Naive thymus-derived CD4-positive, alpha-beta T cell (primary cell): ENCODE measurements around the gene EOGT. TPM values are rescaled to one million over a fixed set of nuclear protein-coding genes. Genes with fewer than 3 reads are reported as not detected.
A peak's percentile ranks its signal among the peaks of the same experiment; 100 is the strongest.

Experiments
- ATAC-seq: fragments of 150-1000 bp; cut with Tn5 transposase; 2 replicates; pipeline ENCODE4 v1.10.0; 2021; ENCODE audit warnings: mild to moderate bottlenecking, moderate library complexity
- CTCF ChIA-PET: fragments of 350-600 bp; sonication (Branson Sonifier 250); formaldehyde crosslinking; loops from one replicate; lab custom pipeline; 2021; ENCODE audit warnings: antibody characterized with exemption; lab: Charles Lee
- POLR2A ChIA-PET: fragments of 350-600 bp; sonication (Branson Sonifier 250); formaldehyde crosslinking; loops from one replicate; lab custom pipeline; 2021; ENCODE audit warnings: antibody characterized with exemption, inconsistent platforms; lab: Charles Lee
- DNase-seq, 9 donors: peaks; one replicate each; pipeline versions ENCODE4 v3.0.0 to v3.0.0-alpha.2; 2020 to 2022; ENCODE audit warnings: mixed read lengths in 1 of 9
- H3K27ac ChIP-seq: one replicate; pipeline ENCODE4 v1.7.0; 2013; ENCODE audit warnings: mild to moderate bottlenecking, low read depth, low read length, moderate library complexity
- H3K27me3 ChIP-seq, 2 donors: one replicate each; pipeline ENCODE4 v1.7.0; 2013; ENCODE audit warnings: low read length in 2 of 2, mild to moderate bottlenecking in 2 of 2, moderate library complexity in 2 of 2; ENCODE audit not compliant: control insufficient read depth in 2 of 2, insufficient read depth in 2 of 2
- H3K36me3 ChIP-seq, 3 experiments: 1 replicate in 2 of 3; 2 replicates in 1 of 3; pipeline ENCODE4 v1.7.0; 2013; ENCODE audit warnings: low read length in 3 of 3, mild to moderate bottlenecking in 3 of 3, moderate library complexity in 1 of 3; ENCODE audit not compliant: insufficient read depth in 3 of 3, control insufficient read depth in 2 of 3
- H3K4me1 ChIP-seq, 2 donors: one replicate each; pipeline ENCODE4 v1.7.0; 2013; ENCODE audit warnings: low read length in 2 of 2, mild to moderate bottlenecking in 2 of 2, moderate library complexity in 1 of 2; ENCODE audit not compliant: control insufficient read depth in 2 of 2, insufficient read depth in 2 of 2
- H3K4me3 ChIP-seq: 2 replicates; pipeline ENCODE4 v1.7.0; 2013; ENCODE audit warnings: mild to moderate bottlenecking, low read length
- H3K9me3 ChIP-seq, 3 experiments: 1 replicate in 2 of 3; 2 replicates in 1 of 3; pipeline ENCODE4 v1.7.0; 2013; ENCODE audit warnings: low read length in 3 of 3; ENCODE audit not compliant: control insufficient read depth in 2 of 3
- H3K27ac Mint-ChIP-seq, 9 donors: one replicate each; pipeline ENCODE4 v1.8.0; 2020 to 2022; ENCODE audit warnings: mixed read lengths in 9 of 9, mild to moderate bottlenecking in 8 of 9, moderate library complexity in 5 of 9, inconsistent platforms in 2 of 9
- H3K27me3 Mint-ChIP-seq, 5 donors: one replicate each; pipeline ENCODE4 v1.8.0; 2021 to 2022; ENCODE audit warnings: mixed read lengths in 5 of 5, mild to moderate bottlenecking in 1 of 5
- H3K36me3 Mint-ChIP-seq, 5 donors: one replicate each; pipeline ENCODE4 v1.8.0; 2020 to 2022; ENCODE audit warnings: mixed read lengths in 5 of 5, mild to moderate bottlenecking in 3 of 5, inconsistent platforms in 1 of 5
- H3K4me1 Mint-ChIP-seq, 7 donors: one replicate each; pipeline ENCODE4 v1.8.0; 2020 to 2022; ENCODE audit warnings: mixed read lengths in 7 of 7, mild to moderate bottlenecking in 3 of 7, inconsistent platforms in 1 of 7
- H3K4me3 Mint-ChIP-seq, 10 donors: one replicate each; pipeline ENCODE4 v1.8.0; 2020 to 2022; ENCODE audit warnings: mild to moderate bottlenecking in 10 of 10, mixed read lengths in 10 of 10, moderate library complexity in 6 of 10, inconsistent platforms in 2 of 10
- H3K9me3 Mint-ChIP-seq, 11 donors: one replicate each; pipeline ENCODE4 v1.8.0; 2020 to 2022; ENCODE audit warnings: mixed read lengths in 11 of 11, mild to moderate bottlenecking in 4 of 11, inconsistent platforms in 1 of 11, moderate library complexity in 1 of 11
- intact Hi-C, 2 donors: fragments of 100-400 bp; cut with micrococcal nuclease; formaldehyde crosslinking; loops; one replicate each; pipeline ENCODE4 v1.15.1; 2023
- microRNA-seq: library from miRNA; unstranded; fragments of <30 nt; microRNA quantifications from one replicate; pipeline ENCODE4 v1.2.0, GENCODE V29; 2022; ENCODE audit warnings: borderline microRNAs expressed
- polyA plus RNA-seq, 2 donors: library from polyadenylated mRNA; unstranded; fragments of 300-500 nt; fragmentation: Illumina TruSeq; gene quantifications; one replicate each; pipeline ENCODE4 v1.2.3, GENCODE V29; 2021
- total RNA-seq, 6 experiments: library from RNA in 5 of 6; stranded (reverse) in 5 of 6; gene quantifications; 1 replicate in 5 of 6; 2 replicates in 1 of 6; pipeline ENCODE4 v1.2.3 and lab custom pipeline; 2021 to 2026

The EOGT gene
- total and polyA plus RNA-seq, 7 experiments from 2014 or later: 6.8 to 19.1 (median 10.5) TPM

GRCh38 chr3:68941055-68941454 is 72.4 kb downstream of the EOGT start:
- Mint-ChIP-seq H3K36me3 (no peaks in the 10 kb centered on the region), H3K4me1 (peaks cover 0 to 6% (median 0%) of the 10 kb centered on the region in 7 donors), H3K9me3 (peaks cover 0 to under 1% (median 0%) of the 10 kb centered on the region in 11 donors), H3K27ac (no peak overlapping the region), H3K4me3 (no peak overlapping the region), H3K27me3 (peaks cover 31 to 50% (median 40%) of the 10 kb centered on the region in 5 donors)
- Histone ChIP-seq H3K27me3 (no peaks in the 10 kb centered on the region), H3K27ac (no peak overlapping the region), H3K4me1 (no peaks in the 10 kb centered on the region), H3K9me3 (no peaks in the 10 kb centered on the region), H3K36me3 (no peaks in the 10 kb centered on the region), H3K4me3 (no peak overlapping the region)
- ChIA-PET CTCF (interaction anchor here (0.7 kb wide), 1 partner anchor 1842 kb away, joined by 3 read pairs; no protein-coding TSS in a partner anchor), POLR2A (no interaction called here)
- intact Hi-C loops: no loop called here
- no peak for DNase-seq
- no peak for ATAC-seq

DNA sequence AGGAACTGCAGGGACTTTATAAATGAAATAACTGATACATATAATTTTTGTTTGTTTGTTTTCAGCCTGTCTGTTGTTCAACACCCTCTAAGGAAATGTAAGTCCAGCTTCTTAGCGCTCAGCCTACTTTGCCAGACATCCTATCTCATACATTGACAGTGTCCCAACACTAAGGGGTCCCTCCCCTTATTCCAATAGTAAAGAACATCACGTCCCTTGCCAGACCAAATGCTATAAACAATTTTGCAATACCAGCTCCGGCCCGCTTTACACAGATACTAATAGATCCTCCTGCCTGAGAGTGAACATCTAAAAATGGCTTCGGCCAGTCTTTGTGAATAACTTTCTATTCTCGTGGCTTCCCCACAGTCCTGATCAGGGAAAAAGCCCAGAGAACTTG is 76.6 kb downstream of the EOGT start:
- Mint-ChIP-seq H3K27me3 (peaks cover 50 to 75% (median 55%) of the 10 kb centered on the region in 5 donors), H3K4me1 (peaks cover 0 to 7% (median 6%) of the 10 kb centered on the region in 7 donors), H3K9me3 (peaks cover 0 to 1% (median 0%) of the 10 kb centered on the region in 11 donors), H3K4me3 (no peak overlapping the region), H3K36me3 (no peaks in the 10 kb centered on the region), H3K27ac (no peak overlapping the region)
- H3K27me3 ChIP-seq: no peaks in the 10 kb centered on the region
- intact Hi-C loops: no loop called here
- DNase-seq (no peak), ATAC-seq (no peak)
- H3K27ac ChIP-seq: no peak overlapping the region
- H3K36me3 ChIP-seq: no peaks in the 10 kb centered on the region
- CTCF ChIA-PET: no interaction called here
- POLR2A ChIA-PET: no interaction called here
- H3K4me3 ChIP-seq: no peak overlapping the region
- no peaks in the 10 kb centered on the region for H3K9me3 ChIP-seq
- H3K4me1 ChIP-seq: no peaks in the 10 kb centered on the region

DNA sequence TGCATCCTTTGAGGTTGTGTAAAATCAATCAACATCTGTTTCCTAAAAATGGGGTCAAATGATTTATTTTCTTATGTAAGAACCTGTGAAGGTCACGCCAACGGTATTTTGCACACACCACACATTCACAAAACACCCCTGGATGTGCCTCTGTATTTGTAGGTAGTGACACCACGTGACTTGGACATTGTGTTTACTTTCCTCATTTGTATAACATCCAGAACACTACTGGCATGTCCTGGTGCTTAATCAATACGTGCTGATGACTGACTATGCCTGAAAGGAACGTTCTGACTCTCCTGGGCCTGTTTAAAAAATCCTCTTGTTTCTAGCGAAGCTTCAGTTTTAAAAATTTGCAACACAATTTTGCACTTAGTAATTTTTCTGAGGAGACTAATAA is 77.7 kb downstream of the EOGT start:
- no peaks in the 10 kb centered on the region for H3K9me3 ChIP-seq
- POLR2A ChIA-PET: no interaction called here
- intact Hi-C loops: no loop called here
- DNase-seq: no peak
- no peak for ATAC-seq
- H3K4me1 Mint-ChIP-seq: peaks cover 4 to 14% (median 13%) of the 10 kb centered on the region in 7 donors
- no peaks in the 10 kb centered on the region for H3K4me1 ChIP-seq
- no peak overlapping the region for H3K4me3 Mint-ChIP-seq
- H3K36me3 Mint-ChIP-seq: peaks cover 0 to 3% (median 0%) of the 10 kb centered on the region in 5 donors
- no peak overlapping the region for H3K27ac Mint-ChIP-seq
- CTCF ChIA-PET: no interaction called here
- no peaks in the 10 kb centered on the region for H3K36me3 ChIP-seq
- no peaks in the 10 kb centered on the region for H3K27me3 ChIP-seq
- H3K4me3 ChIP-seq: no peak overlapping the region
- no peak overlapping the region for H3K27ac ChIP-seq
- H3K9me3 Mint-ChIP-seq: peaks cover 0 to 1% (median 0%) of the 10 kb centered on the region in 11 donors
- H3K27me3 Mint-ChIP-seq: peaks cover 52 to 78% (median 54%) of the 10 kb centered on the region in 5 donors

DNA sequence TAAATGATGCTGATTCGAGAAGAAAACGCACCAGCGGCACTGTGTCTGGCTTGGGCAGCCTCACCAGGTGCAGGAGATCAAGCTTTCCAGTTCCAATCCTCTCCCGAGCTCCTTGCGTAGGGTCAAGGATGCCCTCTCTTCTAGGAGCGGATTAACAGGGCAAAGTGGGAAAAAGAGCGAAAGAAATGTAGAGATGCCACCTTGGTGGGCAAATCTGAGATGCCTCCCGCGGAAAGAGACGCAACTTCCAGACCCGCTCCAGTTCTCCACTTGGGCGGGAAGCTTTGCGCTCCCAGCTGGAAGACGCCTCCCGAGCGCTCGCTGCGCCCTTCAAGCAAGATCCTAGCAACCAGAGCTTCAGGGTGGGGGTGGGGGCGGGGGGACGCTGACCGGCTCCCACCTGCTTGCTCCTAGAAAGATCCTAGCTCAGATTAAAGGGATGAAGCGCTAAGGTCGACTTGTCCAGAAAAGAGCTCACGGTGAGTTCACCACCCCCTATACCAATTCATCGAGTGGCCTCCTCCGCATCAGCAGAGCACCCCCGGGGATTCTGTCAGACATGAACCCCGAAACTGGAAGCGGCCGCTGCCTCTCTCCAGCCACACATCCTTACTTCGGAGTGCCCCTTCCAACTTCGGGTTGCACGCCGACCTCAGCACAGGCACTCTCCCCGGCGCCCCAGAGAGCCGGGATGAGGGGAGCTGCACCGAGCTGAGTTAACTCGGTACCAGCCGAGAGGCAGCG is 81.9 kb downstream of the EOGT start:
- Mint-ChIP-seq H3K4me1 (peaks cover 0 to 14% (median 14%) of the 10 kb centered on the region in 7 donors), H3K27ac (no peak overlapping the region), H3K36me3 (peaks cover 0 to 3% (median 0%) of the 10 kb centered on the region in 5 donors), H3K27me3 (peaks cover 54 to 77% (median 75%) of the 10 kb centered on the region in 5 donors), H3K4me3 (peak overlapping the region in 4 of 10 donors; percentile 14 to 67 (median 30)), H3K9me3 (peaks cover 0 to 1% (median 0%) of the 10 kb centered on the region in 11 donors)
- H3K4me1 ChIP-seq: no peaks in the 10 kb centered on the region
- ChIA-PET POLR2A (no interaction called here), CTCF (no interaction called here)
- H3K4me3 ChIP-seq: no peak overlapping the region
- ATAC-seq (no peak), DNase-seq (no peak)
- no peaks in the 10 kb centered on the region for H3K27me3 ChIP-seq
- intact Hi-C loops: no loop called here
- no peak overlapping the region for H3K27ac ChIP-seq
- no peaks in the 10 kb centered on the region for H3K36me3 ChIP-seq
- H3K9me3 ChIP-seq: no peaks in the 10 kb centered on the region

Small RNA genes within 50 kb of the gene (microRNA-seq; reads per million reads assigned to microRNA genes)
- 3.6 reads per million for gene MIR3136

Other genes with a start within 250 kb of the EOGT start
- not detected for gene TAFA4, start 81.1 kb downstream of the EOGT start, total RNA-seq
- not detected for gene TAFA4, start 81.1 kb downstream of the EOGT start, polyA plus RNA-seq
- 10 to 100 TPM; 41.3 to 71.8 (median 52.8) TPM for gene TMF1, start 38.6 kb upstream of the EOGT start, total RNA-seq
- 10 to 100 TPM; 36.1 to 37.8 TPM for gene TMF1, start 38.6 kb upstream of the EOGT start, polyA plus RNA-seq
- 100 to 1,000 TPM in 1 of 5 experiments, 10 to 100 TPM in 4; 51.1 to 120 (median 70.8) TPM for gene UBA3, start 66.7 kb upstream of the EOGT start, total RNA-seq
- 10 to 100 TPM; 36.6 to 44.8 TPM for gene UBA3, start 66.7 kb upstream of the EOGT start, polyA plus RNA-seq
- gene ARL6IP5, start 71.3 kb upstream of the EOGT start, total RNA-seq: 100 to 1,000 TPM in 4 of 5 experiments, 10 to 100 TPM in 1; 75.8 to 226 (median 119) TPM
- 100 to 1,000 TPM; 330 to 457 TPM for gene ARL6IP5, start 71.3 kb upstream of the EOGT start, polyA plus RNA-seq
- gene LMOD3, start 108.9 kb upstream of the EOGT start, total RNA-seq: not detected
- under 1 TPM in 1 of 2 donors, not detected in 1; 0.05 TPM for gene LMOD3, start 108.9 kb upstream of the EOGT start, polyA plus RNA-seq